Lung (tissue), 12 donors: ENCODE measurements around the gene HFM1. TPM values are rescaled to one million over a fixed set of nuclear protein-coding genes. Genes with fewer than 3 reads are reported as not detected.
A peak's percentile ranks its signal among the peaks of the same experiment; 100 is the strongest.

Experiments used
- ATAC-seq: fragments of 200-7000 bp; cut with Tn5 transposase; one replicate; pipeline ENCODE4 v1.9.1; 2020; ENCODE audit warnings: moderate number of reproducible peaks; ENCODE audit not compliant: insufficient read depth, low FRiP score
- DNase-seq, 3 donors: peaks; one replicate each; pipeline ENCODE4 v3.0.0-alpha.2; 2013 to 2017
- H3K27ac ChIP-seq, 2 donors: one replicate each; pipeline ENCODE4 v1.5.1; 2013; ENCODE audit warnings: mild to moderate bottlenecking in 2 of 2, moderate library complexity in 2 of 2, control low read depth in 1 of 2, inconsistent platforms in 1 of 2, low read depth in 1 of 2, low read length in 1 of 2
- H3K27me3 ChIP-seq, 3 donors: one replicate each; pipeline ENCODE4 v1.5.1; 2013; ENCODE audit warnings: low read length in 2 of 3; ENCODE audit not compliant: control insufficient read depth in 3 of 3, insufficient read depth in 3 of 3
- H3K36me3 ChIP-seq, 4 donors: one replicate each; pipeline ENCODE4 v1.5.1; 2013; ENCODE audit warnings: low read length in 4 of 4, mild to moderate bottlenecking in 1 of 4, moderate library complexity in 1 of 4; ENCODE audit not compliant: control insufficient read depth in 4 of 4, insufficient read depth in 4 of 4
- H3K4me1 ChIP-seq, 5 donors: one replicate each; pipeline ENCODE4 v1.5.1; 2013; ENCODE audit warnings: low read length in 5 of 5, mild to moderate bottlenecking in 2 of 5, moderate library complexity in 1 of 5; ENCODE audit not compliant: control insufficient read depth in 5 of 5, insufficient read depth in 5 of 5
- H3K4me3 ChIP-seq: one replicate; pipeline ENCODE4 v1.5.1; 2013; ENCODE audit warnings: mild to moderate bottlenecking, control low read depth, moderate library complexity
- H3K9ac ChIP-seq, 2 donors: one replicate each; pipeline ENCODE4 v1.5.1; 2013; ENCODE audit warnings: low read length in 2 of 2, control low read depth in 1 of 2; ENCODE audit not compliant: insufficient read depth in 1 of 2
- H3K9me3 ChIP-seq, 4 donors: one replicate each; pipeline ENCODE4 v1.5.1; 2013; ENCODE audit warnings: low read length in 3 of 4, mild to moderate bottlenecking in 1 of 4, moderate library complexity in 1 of 4; ENCODE audit not compliant: control insufficient read depth in 4 of 4, insufficient read depth in 3 of 4
- WGBS, 2 donors: extraction: QIAGEN DNeasy Blood & Tissue Kit; methylation state at CpG; one replicate each; pipeline ENCODE4 v1.1.7; 2013; 5-methylcytosine and 5-hydroxymethylcytosine counted together
- polyA plus RNA-seq, 2 donors: library from polyadenylated mRNA; stranded (reverse); fragments of 200-250 nt; gene quantifications; one replicate each; pipeline ENCODE4 v1.2.1, GENCODE V29; 2013
- total RNA-seq, 2 donors: library from RNA; depleted of rRNA in 1 of 2; stranded (reverse); fragments of >200 nt in 1 of 2; gene quantifications; one replicate each; pipeline ENCODE4 v1.2.1, GENCODE V29; 2014 to 2021
- TF ChIP-seq, protein P1 (sequence below): IDR thresholded peaks from 2 replicates; pipeline ENCODE4 v1.5.1; 2012; ENCODE audit warnings: mild to moderate bottlenecking; ENCODE audit errors: control extremely low read depth, extremely low read depth
- donor health status: control.
- donor health status: control.
- donor health status: Bipolar disorder and iron deficiency.
- donor health status: healthy.
- donor health status: DM: yes; HTN: yes; CAD: no.

Gene HFM1
- total and polyA plus RNA-seq, 4 donors: 0.16 to 8.0 (median 0.80) TPM

GRCh38 chr1:91402023-91402422 lies 2.6 kb downstream of the HFM1 start:
- DNase-seq (peak in 2 of 3 donors; percentile 55 to 63), ATAC-seq (no peak)
- Histone ChIP-seq H3K27ac (no peak overlapping the region), H3K9ac (no peak overlapping the region), H3K9me3 (no peaks in the 10 kb centered on the region), H3K4me3 (no peak overlapping the region), H3K27me3 (no peaks in the 10 kb centered on the region), H3K4me1 (peaks cover 0 to 5% (median 0%) of the 10 kb centered on the region in 5 donors), H3K36me3 (no peaks in the 10 kb centered on the region)
- WGBS, 2 donors: 33 to 38% methylated on average over 3 of the region's 3 CpGs
- TF ChIP-seq, protein P1, sequence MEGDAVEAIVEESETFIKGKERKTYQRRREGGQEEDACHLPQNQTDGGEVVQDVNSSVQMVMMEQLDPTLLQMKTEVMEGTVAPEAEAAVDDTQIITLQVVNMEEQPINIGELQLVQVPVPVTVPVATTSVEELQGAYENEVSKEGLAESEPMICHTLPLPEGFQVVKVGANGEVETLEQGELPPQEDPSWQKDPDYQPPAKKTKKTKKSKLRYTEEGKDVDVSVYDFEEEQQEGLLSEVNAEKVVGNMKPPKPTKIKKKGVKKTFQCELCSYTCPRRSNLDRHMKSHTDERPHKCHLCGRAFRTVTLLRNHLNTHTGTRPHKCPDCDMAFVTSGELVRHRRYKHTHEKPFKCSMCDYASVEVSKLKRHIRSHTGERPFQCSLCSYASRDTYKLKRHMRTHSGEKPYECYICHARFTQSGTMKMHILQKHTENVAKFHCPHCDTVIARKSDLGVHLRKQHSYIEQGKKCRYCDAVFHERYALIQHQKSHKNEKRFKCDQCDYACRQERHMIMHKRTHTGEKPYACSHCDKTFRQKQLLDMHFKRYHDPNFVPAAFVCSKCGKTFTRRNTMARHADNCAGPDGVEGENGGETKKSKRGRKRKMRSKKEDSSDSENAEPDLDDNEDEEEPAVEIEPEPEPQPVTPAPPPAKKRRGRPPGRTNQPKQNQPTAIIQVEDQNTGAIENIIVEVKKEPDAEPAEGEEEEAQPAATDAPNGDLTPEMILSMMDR: no peak

- Histone ChIP-seq H3K4me1 (peaks cover 0 to 5% (median 0%) of the 10 kb centered on the region in 5 donors), H3K9me3 (no peaks in the 10 kb centered on the region), H3K9ac (no peak overlapping the region), H3K27me3 (no peaks in the 10 kb centered on the region), H3K4me3 (no peak overlapping the region), H3K27ac (no peak overlapping the region), H3K36me3 (no peaks in the 10 kb centered on the region)
- ATAC-seq (no peak), DNase-seq (no peak)
- 88 to 95% methylated on average over 6 of the region's 6 CpGs for WGBS, 2 donors
- TF ChIP-seq, protein P1: no peak
These were observed 4.4 kb downstream of the HFM1 start for GRCh38 chr1:91400133-91400725.

GRCh38 chr1:91398291-91398690 lies 6.3 kb downstream of the HFM1 start:
- Histone ChIP-seq H3K4me1 (peaks cover 0 to 3% (median 0%) of the 10 kb centered on the region in 5 donors), H3K27me3 (no peaks in the 10 kb centered on the region), H3K9ac (no peak overlapping the region), H3K27ac (no peak overlapping the region), H3K9me3 (no peaks in the 10 kb centered on the region), H3K36me3 (no peaks in the 10 kb centered on the region), H3K4me3 (no peak overlapping the region)
- TF ChIP-seq, protein P1: no peak
- DNase-seq: no peak
- WGBS, 2 donors: 91 to 97% methylated on average over 1 of the region's 1 CpG
- ATAC-seq: no peak

- no peaks in the 10 kb centered on the region for H3K36me3 ChIP-seq
- no peak overlapping the region for H3K9ac ChIP-seq
- ATAC-seq: no peak
- H3K4me1 ChIP-seq: peaks cover 0 to 3% (median 0%) of the 10 kb centered on the region in 5 donors
- no peak for DNase-seq
- no peaks in the 10 kb centered on the region for H3K9me3 ChIP-seq
- H3K27ac ChIP-seq: no peak overlapping the region
- TF ChIP-seq, protein P1: no peak
- H3K4me3 ChIP-seq: no peak overlapping the region
- 76 to 89% methylated on average over 4 of the region's 4 CpGs for WGBS, 2 donors
- H3K27me3 ChIP-seq: no peaks in the 10 kb centered on the region
These were observed 7.0 kb downstream of the HFM1 start for GRCh38 chr1:91397605-91398004.
